GM18505 (cell line): ENCODE results near the gene NCOA3.
A peak's percentile ranks its signal among the peaks of the same experiment; 100 is the strongest.

Source experiments
- ATAC-seq: cut with Tn5 transposase; IDR thresholded peaks from one replicate; pipeline ENCODE4 v1.9.1; 2021; ENCODE audit not compliant: unreplicated experiment
- POLR2A ChIP-seq: IDR thresholded peaks from 4 replicates; pipeline ENCODE4 v1.6.1; 2011; ENCODE audit warnings: borderline replicate concordance; ENCODE audit not compliant: insufficient read depth, insufficient read length; ENCODE audit errors: extremely low read depth

The NCOA3 gene

DNA sequence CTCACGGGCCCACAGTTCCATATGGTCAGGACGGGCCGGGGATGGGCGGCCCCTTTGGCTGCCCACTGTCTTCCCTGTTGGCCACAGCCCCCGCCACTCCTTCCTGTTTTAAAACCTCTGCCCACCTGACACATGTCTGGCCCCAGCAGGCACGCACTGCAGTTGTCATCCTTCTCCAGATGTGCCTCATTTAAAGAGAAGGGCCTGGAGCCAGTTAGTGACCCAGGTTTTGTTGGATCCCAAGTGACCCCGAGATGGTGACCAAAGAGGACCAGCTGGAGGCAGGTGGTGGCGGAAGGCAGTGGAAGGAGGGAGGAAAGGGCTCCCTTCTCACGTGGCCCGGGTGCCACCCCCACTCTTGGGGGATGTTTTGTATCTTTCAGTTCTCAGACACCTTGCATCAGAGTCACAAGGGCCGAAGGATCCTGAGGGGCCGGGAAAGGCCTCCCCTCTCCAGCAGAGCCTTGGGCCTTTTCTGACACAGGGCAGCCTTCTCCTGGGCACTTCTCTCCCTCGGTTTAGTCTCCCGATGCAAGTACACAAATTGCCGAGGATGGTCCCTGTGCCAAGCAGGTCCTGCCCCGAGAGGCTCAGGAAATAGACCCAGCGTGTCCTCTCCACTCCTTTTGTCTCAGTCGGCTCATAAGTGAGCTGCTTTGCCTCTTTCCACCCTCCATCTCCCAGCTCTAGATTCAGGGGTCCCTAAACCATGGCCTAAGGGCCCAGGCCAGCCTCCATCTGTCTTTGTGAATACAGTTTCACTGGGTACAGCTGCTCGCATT lies 166.0 kb downstream of the NCOA3 start:
- peak; percentile 23 for TF ChIP-seq POLR2A
- no peak for ATAC-seq

DNA sequence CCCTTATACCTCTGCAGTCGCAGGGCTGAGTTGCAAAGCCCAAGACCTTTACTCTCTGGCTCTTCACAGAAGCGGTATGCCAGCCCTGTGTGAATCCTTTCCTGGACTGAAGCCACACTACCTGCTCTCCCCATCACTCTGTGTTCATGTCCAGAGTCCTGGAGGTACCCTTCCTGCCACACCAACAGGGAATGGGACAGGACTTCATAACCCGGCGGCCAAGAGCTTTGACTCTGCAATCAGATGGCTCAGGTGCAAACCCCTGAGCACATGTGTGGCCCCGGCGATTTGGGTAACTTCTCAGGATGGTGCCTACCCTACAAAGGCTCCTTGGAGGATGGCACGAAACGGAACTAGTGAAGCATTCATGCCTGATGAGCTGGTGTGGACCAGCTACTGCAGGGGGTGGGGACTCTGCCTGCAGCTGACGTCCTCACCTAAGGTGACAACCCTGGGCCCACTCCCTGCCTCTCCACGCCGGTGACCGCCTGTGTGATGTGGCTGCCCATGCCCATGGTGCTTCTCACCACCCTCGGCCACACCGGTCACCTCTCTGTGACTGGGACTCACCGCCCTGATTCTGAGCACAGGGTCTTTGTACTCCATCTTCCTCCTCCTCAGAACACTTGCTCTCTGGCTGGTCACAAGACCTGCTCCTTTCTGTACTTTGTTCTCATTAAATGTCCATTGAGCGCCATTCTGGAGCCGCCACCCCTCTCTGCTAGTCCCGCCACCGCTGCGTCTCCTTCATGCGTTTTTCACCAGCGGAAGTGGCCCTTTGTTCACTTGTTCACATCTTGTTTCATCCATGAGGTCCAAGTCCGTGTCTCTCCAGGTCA lies 166.8 kb downstream of the NCOA3 start:
- no peak for ATAC-seq
- TF ChIP-seq POLR2A: no peak

DNA sequence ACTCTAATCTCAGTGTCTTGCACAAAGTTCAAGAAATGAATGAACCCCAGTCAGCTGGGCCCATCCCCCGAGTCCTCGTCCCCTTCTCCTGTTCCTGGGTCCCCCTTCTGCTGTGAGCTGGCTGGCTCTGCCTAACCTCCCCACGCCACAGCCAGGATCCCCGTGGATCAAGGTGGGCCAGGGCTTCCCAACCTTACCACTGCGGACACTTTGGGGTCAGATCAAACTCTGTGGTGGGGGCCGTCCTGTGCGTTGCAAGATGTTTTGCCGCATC lies 167.4 kb downstream of the NCOA3 start:
- TF ChIP-seq POLR2A: no peak
- no peak for ATAC-seq

DNA sequence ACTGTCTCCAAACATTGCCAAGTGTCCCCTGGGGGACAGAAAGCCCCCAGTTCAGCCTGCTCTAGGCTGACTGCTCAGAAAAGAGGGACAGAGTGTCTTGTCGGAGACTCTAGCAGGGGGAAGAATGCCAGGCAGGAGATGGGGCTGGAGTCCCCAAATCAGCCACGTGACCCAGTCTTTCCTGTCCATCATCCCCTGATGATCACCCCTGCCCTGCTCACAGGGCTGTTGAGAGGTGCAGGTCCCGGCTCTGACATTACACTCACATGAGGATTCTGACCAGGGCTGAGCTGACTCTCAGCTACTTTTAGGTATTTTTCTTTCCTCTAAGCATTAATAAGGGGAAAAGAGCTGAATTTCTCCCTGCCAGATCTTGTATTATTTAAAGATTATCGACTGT lies 167.8 kb downstream of the NCOA3 start:
- ATAC-seq: no peak
- TF ChIP-seq POLR2A: no peak

DNA sequence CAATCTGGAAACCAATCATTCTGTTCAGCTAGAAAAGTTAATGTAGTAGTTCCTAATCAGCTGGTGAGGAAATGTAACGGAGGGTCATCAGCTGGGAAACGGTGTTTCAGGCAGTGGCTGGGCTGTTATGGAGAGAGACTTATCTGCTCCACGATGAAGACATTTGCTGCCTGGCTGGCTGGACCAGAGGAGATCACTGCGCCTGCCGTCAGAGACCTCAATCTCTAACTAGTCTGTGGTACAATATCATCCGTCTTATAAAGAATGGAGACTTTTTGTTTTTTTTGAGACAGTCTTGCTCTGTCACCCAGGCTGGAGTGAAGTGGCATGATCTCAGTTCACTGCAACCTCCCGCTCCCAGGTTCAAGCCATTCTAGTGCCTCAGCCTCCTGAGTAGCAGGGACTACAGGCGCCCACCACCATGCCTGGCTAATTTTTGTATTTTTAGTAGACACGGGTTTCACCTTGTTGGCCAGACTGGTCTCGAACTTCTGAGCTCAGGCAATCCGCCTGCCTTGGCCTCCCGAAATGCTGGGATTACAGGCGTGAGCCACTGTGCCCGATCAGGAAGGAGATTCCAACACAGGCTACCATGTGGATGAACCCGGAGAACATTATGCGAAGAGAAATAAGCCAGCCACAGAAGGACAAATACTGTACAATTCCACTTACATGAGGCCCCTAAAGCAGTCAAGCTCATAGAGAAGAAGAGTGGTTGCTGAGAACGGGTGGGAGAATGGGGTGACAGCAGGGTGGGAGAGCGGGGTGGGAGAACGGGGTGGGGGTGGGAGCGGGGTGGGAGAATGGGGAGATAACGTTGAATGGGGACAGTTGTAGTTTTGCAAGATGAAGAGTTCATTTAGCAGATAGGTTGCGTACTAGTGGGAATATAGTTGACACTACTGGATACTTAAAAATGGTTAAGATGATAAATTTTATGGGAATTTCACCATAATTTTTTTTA lies 168.5 kb downstream of the NCOA3 start:
- ATAC-seq: no peak
- no peak for TF ChIP-seq POLR2A

DNA sequence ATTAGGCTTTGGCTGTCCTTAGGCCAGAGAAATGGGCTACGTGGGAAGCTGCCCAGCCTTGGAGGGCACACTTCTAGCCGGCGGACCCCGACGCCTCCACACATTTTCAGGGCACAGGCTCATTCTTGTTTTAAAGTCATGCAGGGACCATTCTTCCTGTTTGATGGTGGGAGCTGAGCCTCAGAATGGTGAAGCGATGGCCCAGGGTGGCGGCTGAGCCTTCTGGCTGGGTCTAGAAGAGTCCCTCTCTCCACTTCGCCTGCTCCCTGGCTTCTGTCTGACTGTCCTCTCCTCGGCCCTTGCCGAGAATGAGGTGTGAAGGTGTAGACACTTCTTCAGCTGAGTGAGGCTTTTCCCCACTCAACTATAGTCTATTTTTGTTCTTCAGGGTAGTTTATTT lies 169.2 kb downstream of the NCOA3 start:
- ATAC-seq: no peak
- no peak for TF ChIP-seq POLR2A

DNA sequence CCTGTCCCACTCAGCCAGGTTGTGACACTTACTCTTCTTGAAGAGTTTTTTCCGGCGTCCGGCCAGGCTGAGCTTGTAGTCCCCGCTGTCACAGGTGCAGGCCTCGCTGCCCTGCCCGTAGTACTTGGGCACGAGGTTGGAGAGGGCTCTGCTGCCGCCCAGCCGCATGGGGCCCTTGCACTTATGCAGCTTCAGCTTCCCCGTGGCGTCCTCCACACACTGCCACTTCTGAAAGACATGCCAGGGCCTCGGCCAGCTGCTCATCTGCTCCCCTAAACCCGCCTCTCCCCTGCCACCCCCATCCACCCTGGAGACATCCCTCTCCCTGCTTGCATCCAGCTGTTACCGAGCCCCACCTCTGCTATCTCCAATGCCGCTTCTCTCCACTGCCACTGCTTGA lies 170.5 kb downstream of the NCOA3 start:
- no peak for TF ChIP-seq POLR2A
- no peak for ATAC-seq

DNA sequence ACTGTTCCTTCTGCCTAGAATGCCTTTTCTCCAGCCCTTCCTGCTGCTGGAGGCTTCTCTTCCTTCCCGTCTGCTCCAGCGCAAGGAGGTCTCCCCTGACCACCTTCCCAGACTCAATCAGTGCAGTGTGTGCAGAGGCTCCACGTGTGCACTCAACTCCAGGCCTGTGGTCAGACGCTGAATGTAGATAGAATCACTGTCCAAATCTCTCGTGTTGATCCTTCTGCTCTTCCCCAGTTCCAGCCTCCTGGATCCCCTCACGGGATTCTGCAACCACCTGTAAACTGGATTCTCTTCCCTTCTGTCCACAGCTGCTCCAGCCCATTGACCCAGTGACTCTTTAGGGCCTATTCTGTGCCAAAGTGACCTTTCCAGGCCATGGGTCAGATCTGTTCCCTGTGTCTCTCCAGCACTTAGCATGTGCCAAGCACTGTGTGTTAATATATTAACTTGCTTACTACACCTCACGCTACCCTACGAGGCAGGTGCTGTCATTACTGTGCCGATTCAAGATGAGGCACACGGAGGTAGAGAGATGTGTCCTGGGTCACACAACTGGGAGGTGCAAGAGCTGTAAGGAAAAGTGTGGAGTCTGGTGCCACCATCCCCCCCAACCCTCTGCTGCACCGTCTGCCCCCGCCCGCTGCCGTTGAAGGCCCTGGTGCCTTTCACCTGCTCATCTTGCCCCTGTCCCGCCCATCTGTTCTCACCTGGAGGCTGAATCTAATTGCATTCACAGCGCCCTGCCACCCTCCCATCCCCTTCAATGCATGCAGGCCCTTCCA lies 171.4 kb downstream of the NCOA3 start:
- TF ChIP-seq POLR2A: no peak
- ATAC-seq: no peak

DNA sequence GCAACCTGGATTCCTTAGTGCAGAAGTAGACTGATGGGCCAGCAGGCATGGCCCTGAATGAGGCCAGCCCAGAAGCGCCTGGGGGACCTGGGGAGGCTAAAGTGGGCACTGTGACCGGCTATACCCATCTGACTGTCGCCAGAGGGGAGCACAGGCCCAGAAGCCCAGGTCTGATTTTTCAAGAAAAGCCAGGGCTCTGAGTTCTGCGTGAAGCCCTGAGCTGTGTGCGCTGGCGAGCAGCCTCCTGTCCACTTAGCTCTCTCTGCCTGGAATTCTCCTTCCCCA lies 171.9 kb downstream of the NCOA3 start:
- TF ChIP-seq POLR2A: no peak
- ATAC-seq: no peak

DNA sequence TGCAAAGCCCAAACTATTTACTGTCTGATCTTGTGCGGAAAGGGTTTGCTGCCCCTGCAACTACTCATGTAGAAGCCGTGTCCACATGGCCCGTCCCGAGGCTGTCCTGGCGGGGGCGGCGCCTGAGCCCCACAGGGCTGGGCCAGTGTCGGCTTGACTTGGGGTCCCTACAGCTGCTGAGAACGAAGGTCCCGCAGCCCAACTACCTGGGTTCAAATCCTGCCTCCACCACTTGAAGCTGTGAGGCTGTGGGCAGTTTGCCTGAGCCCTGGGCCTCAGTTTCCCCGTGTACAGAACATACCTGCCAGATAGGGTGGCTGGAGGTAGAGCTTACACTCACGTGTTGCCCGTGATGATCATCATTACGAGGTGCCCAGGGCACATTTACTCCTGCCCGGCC lies 172.5 kb downstream of the NCOA3 start:
- no peak for TF ChIP-seq POLR2A
- ATAC-seq: no peak

DNA sequence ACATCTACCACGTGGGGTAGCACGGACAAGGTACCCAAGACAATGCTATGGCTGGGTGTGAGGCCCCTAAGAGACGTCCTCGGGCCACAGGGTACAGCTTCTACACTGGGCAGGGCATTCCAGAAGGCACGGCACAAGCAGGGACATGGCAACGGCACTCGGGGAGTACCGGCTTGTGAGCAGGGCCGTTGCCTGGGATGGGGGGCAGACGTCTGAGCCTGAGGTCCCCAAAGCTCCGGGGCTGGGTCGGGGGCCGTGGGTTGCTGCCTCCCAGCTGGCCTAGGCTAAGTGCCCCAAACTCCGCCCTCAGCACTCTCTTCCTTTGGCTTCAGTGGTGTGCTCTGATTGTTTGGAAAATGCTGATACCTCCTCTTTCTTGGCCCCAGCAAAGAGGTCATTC lies 173.0 kb downstream of the NCOA3 start:
- no peak for TF ChIP-seq POLR2A
- ATAC-seq: no peak

DNA sequence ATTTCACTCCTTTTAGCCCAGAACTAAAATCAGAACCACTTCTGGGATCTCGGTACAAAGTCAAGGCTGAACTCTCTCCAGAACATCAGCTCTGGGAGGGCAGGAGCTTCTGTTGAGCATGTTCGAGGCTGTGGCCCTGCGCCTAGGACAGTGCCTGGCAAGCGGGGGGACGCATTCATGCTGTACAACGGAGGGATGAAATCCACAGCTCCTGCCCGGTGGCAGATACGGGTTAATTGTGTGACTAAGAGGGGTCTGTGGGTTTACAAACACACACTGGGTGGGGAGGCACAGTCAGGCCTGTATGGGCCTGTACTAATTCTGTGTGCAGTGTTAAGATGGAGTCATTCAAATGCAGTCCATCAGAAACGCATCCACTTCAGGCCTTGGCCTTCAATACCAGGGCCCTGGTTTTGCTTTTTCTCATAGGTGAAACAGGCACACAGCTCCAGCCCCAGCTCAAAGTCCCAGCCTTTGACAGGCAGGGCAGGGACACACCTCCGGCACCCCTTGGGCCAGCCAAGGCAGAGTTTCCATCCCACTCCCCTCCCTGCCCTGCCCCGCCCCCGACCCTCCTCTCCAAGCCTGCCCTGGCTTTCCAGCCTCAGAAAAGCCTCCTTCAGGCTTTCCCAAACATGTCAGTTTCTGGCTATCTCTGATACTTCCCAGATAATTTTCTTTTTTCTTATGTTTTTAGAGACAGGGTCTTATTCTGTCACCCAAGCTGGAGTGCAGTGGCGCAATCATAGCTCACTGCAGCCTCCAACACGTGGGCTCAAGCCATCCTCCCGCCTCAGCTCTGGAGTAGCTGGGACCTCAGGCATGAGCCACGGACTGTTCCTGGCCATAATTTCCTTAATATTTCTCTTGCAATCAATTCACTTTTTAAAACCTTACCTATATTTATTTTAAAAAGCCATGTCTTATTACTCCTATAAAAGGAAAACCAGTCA lies 173.8 kb downstream of the NCOA3 start:
- TF ChIP-seq POLR2A: no peak
- no peak for ATAC-seq
